ENCODE measurements around the gene DDC.

DNA sequence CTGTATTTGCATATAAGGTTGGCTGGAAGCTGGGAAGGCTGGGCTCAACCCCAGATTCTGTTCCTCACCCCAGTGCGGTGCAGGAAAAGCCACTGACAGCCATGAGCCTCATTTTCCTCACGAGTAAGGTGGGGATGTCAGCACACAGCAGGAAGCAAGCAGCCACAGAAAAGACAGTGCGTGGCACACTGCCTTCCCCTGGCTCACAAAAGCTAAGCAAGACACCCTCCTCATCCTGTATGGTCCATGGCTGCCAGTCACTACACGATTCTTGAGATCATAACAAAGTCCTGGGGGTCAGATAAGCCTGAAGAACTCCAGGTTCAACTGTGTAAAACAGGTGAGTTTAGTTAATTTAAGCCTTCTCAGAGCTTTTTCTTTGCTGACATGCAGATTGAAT, 28.9 kb upstream of the DDC start:
- TF ChIP-seq, protein P1, sequence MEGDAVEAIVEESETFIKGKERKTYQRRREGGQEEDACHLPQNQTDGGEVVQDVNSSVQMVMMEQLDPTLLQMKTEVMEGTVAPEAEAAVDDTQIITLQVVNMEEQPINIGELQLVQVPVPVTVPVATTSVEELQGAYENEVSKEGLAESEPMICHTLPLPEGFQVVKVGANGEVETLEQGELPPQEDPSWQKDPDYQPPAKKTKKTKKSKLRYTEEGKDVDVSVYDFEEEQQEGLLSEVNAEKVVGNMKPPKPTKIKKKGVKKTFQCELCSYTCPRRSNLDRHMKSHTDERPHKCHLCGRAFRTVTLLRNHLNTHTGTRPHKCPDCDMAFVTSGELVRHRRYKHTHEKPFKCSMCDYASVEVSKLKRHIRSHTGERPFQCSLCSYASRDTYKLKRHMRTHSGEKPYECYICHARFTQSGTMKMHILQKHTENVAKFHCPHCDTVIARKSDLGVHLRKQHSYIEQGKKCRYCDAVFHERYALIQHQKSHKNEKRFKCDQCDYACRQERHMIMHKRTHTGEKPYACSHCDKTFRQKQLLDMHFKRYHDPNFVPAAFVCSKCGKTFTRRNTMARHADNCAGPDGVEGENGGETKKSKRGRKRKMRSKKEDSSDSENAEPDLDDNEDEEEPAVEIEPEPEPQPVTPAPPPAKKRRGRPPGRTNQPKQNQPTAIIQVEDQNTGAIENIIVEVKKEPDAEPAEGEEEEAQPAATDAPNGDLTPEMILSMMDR (IDR thresholded peaks at IDR 0.05; ENCODE audit: low read depth, low read length): no peak
- no peak for TF ChIP-seq EZH2phosphoT487 (IDR thresholded peaks at IDR 0.05; ENCODE audit: low read depth)
